Tongue (tissue), 2 donors: Measurements from ENCODE around the gene PSD4. TPM values are rescaled to one million over a fixed set of nuclear protein-coding genes. Genes with fewer than 3 reads are reported as not detected.
A peak's percentile ranks its signal among the peaks of the same experiment; 100 is the strongest.

ENCODE experiments used
- DNase-seq: peaks from one replicate; pipeline ENCODE4 v3.0.0-alpha.2; 2015
- total RNA-seq: library from RNA; depleted of rRNA; stranded (reverse); fragments of >200 nt; gene quantifications from one replicate; pipeline ENCODE4 v1.2.3, GENCODE V29; 2014

The PSD4 gene
- total RNA-seq, 1 donor from 2014 or later: 16.4 TPM

- no peak for DNase-seq
Observed at GRCh38 chr2:113184531-113185230, 10.9 kb downstream of the PSD4 start.

GRCh38 chr2:113185664-113186432, 12.1 kb downstream of the PSD4 start:
- DNase-seq: no peak

DNA sequence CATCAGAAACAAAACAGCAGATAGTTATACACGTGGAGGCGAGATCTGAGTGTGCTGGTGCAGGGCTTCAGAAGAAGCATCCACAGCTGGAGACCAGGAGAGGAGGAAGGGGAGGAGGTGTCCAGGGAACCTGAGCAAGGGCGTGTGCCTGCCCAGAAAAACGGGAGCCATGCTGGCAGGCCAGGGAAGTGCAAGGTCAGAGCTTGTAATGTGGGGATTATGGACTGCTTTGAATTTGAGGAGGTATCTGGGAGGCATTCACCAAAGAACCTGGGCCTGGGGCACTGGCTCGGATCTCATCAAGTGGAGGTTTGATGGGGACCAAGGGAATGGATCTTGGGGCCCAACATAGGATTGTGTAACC, 12.6 kb downstream of the PSD4 start:
- no peak for DNase-seq

- DNase-seq: no peak
Observed at GRCh38 chr2:113187771-113188170, 14.0 kb downstream of the PSD4 start.

DNA sequence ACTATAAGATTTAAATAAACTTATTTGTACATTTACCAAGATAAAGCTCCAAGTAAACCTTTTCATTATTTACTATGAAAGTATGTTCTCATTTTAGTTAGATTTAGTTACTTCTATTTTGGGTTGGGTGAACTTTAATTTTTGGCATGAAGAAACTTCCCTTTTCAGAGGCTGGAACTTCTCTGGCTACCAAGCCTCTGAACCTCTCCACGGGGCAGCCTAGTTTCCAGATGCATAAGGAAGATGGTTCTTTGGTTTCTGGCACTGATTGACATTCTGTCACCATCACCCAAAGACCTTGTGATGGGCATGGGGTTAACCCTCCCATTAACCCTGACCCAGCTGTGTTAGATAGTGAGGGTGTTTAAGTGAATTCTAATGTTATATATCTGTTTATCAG, 17.1 kb downstream of the PSD4 start:
- no peak for DNase-seq

DNA sequence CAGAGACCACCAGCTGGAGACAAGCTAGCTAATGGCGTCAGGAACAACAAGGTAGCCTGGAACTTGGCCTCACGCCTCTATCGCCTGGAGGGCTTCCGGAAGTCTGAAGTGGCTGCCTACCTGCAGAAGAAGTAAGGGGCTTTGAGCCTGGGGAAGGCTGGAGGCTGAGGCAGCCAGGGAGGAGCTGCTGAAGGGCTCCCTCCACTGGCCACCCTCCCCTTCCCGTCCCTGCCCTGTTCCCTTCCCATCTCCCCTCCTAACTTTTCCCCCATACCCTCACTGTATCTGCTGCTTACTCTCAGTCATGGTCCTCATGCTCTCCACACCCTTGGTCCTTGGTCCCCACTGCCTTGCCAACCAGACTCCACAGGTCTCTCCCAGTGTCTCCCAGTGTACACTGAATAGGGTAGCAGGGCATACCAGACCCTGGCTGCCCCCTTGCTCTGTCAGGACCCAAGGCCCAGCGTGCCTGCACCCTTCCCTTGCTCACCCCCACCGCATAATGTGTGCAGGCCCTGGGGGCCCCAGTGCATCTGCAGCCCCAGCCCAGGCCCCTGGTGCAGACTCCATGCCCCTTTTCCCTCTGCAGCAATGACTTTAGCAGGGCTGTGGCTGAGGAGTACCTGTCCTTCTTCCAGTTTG, 18.8 kb downstream of the PSD4 start:
- DNase-seq: no peak

DNA sequence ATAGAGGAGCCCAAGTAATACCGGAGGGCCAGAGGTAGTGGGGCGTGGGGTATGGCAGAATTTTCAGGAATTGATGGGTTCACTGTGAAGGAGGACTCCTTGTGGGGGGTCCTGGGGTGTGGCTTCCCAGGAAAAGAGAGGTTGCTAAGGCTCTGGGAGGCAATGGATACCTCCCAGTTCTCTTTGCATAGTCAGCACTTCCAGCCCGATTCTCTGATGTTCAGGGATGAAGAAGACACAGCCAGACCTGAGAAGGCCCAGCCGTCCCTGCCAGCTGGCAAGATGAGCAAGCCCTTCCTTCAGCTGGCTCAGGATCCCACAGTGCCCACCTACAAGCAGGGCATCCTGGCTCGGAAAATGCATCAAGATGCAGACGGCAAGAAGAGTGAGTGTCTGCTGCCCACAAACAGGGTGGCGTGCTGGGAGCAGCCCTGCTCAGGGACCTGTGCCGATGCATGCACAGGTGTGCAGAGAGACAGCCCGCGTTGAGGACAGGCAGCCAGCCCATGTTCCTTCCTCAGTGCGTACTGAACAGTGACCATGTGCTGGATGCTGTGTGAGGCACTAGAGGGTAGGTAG, 22.2 kb downstream of the PSD4 start:
- DNase-seq: no peak

- DNase-seq: no peak
Observed at GRCh38 chr2:113196839-113197238, 23.1 kb downstream of the PSD4 start.

DNA sequence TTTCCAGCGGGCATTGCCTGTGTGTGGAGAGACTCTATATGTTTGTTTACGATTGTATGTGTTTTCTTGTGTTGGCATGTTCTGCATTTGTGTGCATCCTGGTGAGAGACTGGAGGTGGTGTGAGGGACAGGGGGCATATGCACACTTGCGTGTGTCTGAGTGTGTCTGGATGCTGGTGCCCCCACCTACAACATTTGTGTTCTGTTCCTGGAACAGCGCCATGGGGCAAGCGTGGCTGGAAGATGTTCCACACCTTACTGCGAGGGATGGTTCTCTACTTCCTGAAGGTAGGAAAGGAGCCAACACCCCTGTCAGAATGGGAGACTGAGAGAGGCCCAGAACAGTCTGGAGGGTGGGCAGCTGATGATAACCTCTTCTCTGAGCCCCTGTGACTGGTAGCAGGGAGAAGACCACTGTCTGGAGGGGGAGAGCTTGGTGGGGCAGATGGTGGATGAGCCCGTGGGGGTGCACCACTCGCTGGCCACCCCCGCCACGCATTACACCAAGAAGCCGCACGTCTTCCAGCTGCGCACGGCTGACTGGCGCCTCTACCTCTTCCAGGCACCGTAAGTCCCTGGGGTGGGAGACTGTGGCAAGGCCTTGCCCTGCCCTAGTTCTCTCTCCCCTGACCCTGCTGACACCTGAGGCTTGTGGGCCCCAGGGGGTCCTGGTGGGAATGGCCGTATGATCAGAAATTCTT, 23.7 kb downstream of the PSD4 start:
- no peak for DNase-seq

DNA sequence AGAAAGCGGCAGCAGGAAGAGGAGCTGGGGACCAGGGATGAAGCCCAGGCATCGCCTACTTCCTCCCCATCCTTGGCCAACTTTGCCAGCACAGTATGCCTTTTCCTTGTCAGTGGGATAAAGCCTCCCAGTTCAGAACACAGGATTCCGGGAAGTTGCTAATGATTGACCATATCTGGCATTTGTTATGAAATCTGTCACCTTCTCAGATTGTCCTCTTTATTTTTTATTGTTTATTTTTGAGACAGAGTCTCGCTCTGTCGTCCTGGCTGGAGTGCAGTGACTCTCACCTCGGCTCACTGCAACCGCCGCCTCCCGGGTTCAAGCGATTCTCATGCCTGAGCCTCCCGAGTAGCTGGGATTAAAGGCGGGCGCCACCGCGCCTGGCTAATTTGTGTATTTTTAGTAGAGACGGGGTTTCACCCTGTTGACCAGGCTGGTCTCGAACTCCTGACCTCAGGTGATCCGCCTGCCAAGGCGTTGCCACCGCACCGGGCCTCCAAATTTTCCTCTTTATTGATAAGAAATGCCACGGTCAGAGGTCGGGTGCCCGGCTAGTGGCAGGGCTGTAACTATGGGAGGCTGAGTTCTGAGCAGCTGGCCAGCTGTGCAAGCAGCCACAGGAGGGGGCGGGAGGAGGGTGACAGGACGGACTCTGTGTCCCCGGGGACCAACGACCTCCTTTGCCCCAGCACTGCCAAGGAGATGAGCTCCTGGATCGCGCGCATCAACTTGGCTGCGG, 24.4 kb downstream of the PSD4 start:
- DNase-seq: no peak

GRCh38 chr2:113198790-113199612, 25.2 kb downstream of the PSD4 start:
- peak; percentile 89 for DNase-seq

DNA sequence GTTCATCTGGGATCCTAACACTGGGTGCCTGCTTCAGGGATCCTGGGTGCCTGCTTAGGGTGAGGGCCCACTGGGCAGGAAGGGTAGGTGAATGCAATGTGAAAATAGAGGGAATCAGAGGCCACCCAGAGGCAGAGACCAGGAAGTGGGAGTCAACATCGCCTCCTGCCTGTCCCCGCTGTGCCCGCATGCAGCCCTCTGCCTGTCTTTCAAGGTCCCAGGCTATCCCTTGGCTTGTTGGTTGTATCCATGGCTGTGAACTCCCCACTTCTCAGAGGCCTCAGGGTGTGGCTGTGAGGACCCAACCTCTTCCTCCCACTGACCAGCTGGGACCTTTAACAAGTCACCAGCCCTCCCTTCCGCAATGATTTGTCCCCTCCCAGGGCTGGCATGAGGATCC, 26.5 kb downstream of the PSD4 start:
- no peak for DNase-seq

GRCh38 chr2:113200736-113201490, 27.1 kb downstream of the PSD4 start:
- DNase-seq: no peak

DNA sequence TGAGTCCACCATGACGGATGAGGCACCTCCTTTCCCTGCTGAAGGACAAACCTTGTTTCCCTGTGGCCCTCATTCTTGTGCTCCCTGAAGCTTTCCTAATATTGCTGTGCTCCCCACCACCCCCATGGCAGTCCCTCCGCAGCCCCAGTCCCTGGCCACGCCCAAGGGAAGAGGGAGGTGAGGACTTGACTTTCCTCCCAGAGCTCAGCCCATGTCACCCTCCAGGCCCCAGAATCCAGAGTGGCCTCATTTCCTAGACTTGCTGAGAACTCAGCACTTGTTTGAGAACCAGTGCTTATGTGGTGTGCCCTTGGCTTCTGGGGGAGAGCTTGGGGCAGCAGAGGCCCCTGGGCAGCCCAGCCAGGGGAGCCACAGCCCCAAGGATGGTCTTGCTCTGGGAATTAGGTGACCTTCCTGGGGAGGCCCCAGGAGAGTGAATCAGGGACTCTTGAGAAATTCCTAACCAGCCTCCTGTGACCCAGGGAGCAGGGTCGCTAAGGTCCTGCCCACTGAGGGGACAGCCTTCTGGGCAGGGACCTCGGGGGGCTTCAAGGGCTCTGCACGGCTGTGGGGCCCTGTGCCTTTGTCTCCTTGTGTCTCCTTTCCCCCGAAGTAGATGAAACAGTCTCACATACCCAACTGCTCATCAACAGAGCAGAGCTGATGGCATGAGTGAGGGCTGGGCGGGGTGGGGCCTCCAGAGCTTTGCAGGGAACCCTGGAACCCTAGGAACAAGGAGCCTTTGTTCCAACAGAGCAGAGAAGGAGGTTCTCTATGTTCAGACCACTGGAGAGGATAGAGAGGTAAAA, 27.9 kb downstream of the PSD4 start:
- no peak for DNase-seq

DNA sequence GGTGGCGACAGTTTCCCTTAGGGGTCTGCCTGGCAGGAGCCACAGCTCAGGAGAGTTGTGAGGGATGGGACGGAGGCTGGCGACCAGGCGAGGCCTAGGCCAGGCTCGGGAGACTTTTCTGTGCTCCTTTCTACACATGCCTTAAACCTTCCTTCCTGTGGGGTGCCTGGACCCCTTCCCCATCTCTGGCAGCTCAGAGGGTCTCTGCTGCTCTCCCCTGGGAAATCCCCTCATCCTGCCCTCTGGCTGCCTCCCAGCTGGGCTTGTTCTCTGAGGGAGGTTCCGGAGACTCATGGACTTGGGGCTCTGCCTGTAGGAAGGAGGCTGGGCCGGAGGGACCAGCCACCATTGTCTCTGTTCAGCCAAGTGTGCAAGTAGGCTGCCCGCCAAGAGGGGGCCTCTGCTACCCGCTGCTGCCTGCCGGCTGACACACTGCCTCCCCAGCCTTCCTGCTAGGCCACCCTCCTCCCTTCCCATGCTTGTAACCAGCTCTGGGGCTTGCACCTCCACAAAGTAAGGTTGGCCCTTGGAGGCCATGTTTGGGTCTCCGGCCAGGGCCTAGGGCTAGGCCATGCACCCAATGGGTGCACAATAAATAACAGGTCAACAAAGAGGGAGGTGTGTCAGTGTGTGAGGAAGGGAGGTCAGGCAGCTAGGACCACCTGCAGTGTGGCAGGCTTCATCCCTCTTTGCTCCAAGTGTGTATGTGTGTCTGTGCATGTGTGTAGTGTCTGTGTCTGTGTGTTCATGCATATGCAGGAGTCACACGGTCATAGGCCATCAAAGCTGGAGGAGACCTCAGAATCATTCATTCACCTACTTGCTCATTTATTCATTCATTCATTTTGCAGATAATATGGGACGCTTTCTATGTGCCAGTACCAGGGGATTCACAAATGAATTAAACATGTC, 28.8 kb downstream of the PSD4 start:
- DNase-seq: no peak

DNA sequence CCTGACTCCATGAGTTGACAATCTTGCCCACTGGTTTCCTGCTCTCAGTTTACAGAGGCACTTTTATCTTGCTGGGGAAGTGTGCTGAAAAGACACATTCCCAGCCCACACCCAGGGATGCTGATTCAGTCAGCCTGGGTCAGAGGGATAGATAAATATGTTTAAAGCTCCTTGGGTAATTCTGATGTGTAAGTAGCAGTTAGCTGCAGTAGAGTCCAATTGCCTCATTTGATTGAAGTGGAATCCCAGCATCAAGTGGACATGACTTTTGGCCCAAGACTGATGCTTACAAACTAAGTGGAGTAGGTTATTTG, 29.4 kb downstream of the PSD4 start:
- DNase-seq: no peak

DNA sequence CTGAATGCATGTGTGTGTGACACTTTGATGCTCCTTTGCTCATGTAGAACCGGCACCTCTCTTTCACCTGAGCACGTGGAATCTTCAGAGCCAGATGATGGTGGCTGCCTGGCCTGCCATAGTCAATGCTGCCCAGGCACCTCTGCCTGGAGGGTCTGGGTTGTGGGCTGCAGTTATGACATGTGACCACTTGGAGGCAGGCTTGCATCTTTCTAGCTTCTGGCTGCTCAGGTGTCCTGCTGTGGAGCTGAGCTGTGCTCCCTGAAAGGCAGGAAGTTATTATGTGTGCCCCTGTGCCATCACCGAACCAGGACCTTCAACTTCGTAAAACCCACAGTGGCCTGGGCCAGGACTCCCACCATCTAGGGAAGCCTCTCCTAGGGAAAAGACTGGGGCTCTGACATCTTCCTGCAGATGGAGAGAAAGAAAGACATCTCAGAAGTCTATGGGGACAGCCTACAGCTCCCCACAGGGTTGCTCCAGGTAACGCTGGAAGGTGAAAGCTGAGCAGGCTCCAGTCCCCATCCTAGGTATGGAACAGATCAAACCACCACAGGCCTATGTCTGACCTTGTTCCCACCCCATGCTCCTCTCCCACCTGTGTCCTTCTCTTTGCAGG, 30.2 kb downstream of the PSD4 start:
- peak; percentile 83 for DNase-seq

DNA sequence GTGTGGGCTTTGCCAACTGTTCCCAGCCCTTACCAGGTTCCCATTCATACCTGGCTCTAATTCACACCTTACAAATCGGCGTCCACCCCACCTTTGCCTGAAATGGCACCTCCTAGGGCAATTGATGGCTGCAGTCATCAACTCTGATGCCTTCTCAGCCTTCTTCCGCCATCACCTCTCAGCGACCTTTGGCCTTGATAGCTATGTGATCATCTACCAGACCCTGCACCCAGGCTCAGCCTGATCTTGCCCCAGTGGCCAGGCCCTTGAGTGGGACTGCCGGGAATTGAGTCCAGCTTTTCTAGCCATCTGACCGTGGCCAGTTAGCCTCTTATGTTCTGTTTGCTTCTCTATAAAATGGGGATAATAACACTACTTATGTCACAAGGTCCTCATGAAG, 32.5 kb downstream of the PSD4 start:
- no peak for DNase-seq
